GM12873 (cell line): Measurements from ENCODE around the gene TCFL5.

ENCODE experiments used
- CTCF ChIP-seq: IDR thresholded peaks from 2 replicates; pipeline ENCODE4 v1.5.1; 2012; ENCODE audit warnings: low read depth, mild to moderate bottlenecking, moderate library complexity, low read length, control low read depth; ENCODE audit not compliant: insufficient read depth; ENCODE audit errors: missing control alignments

TCFL5 gene

DNA sequence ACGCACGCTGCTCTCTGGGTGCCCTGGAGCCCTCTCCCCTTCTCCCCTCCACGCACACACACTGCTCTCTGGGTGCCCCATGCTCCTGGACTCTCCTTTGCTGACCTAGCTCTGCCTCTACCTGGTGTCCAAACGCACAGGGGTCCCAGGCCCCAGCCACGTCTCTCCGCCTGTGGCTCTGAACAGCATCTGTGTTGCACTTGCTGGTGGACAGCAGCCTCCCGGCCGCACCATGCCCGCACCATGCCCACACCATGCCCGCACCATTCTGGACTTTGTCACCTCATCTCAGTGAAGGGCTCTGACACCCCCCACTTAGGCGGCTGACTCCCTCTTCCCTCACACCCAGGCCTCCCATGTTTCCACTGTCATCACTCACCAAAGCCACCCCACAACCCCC lies 21.8 kb downstream of the TCFL5 start:
- no peak for TF ChIP-seq CTCF

- no peak for TF ChIP-seq CTCF
Measured at GRCh38 chr20:62839261-62839660, 22.4 kb downstream of the TCFL5 start.

GRCh38 chr20:62838128-62838891 lies 23.3 kb downstream of the TCFL5 start:
- TF ChIP-seq CTCF, result no peak

GRCh38 chr20:62837790-62838127 lies 23.9 kb downstream of the TCFL5 start:
- no peak for TF ChIP-seq CTCF

DNA sequence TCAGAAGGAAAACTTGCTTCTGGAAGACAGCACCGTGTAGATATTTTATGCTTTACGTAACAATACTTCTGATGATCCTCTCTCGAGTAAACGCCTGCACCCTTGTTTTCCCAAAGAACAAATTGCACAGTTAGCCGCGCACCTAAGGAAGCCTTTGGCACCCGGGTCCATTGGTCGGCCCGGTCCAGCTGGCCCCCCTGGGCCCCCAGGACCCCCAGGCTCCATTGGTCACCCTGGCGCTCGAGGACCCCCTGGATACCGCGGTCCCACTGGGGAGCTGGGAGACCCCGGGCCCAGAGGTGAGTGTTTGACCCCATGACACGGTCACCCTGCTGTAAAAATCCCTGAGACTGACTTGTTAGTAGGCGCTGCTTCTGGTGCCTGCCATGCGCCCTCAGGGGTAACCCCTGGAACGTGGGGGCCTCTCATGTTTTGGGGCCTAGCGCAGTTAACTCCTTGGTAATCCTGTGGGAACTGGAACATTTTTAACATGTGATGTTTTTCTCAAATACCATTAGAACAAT lies 24.6 kb downstream of the TCFL5 start:
- TF ChIP-seq CTCF, result no peak

DNA sequence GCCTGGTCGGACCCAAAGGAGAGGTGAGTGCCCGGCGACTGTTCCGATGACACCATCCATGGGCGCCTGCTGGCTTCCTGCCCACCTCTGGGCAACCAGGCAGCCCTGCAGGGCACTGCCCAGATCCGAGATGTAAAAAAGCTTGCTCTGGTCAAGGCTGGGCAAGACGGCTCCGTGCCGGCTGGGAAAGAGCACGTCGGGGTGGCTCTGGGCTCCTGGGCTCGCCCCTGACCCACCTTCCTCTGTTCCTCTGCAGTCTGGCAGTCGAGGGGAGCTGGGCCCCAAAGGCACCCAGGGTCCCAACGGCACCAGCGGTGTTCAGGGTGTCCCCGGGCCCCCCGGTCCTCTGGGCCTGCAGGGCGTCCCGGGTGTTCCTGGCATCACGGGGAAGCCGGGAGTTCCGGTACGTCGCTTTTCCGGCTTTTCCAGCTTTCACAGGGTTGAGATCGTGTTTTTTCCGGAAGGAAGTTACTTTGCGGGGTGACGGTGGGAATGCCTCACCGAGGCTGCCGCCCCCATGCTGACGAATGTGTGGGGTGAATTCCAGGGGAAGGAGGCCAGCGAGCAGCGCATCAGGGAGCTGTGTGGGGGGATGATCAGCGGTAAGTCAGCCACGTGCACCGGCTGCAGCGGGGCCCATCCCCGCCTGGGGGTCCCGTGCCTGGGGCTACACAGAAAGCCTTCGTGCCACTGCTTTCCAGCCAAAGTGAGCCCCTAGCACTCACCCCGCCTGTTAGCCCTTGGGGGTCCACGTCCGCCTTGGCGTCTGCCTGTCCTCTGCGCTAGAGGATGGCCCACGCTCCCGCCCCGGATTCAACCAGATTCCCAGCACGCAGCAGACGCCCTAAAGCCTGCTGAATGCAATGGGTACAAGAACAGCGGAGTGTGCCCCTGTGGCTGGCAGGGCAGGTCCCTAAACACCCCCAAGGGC lies 25.4 kb downstream of the TCFL5 start:
- TF ChIP-seq CTCF, result no peak
